Neural progenitor cell (in vitro differentiated cells): ENCODE measurements around the gene ZNF91.

ENCODE experiments used
- CTCF ChIP-seq: fragments of 200-600 bp; sonication (generic); IDR thresholded peaks from 2 replicates; pipeline ENCODE4 v1.5.1; 2017; ENCODE audit warnings: antibody characterized with exemption, mild to moderate bottlenecking
- EZH2 ChIP-seq: fragments of 200-600 bp; sonication (generic); IDR thresholded peaks from 2 replicates; pipeline ENCODE4 v1.6.1; 2017; ENCODE audit warnings: antibody characterized with exemption, mild to moderate bottlenecking, moderate library complexity
- EZH2phosphoT487 ChIP-seq: fragments of 200-600 bp; sonication (generic); IDR thresholded peaks from 2 replicates; pipeline ENCODE4 v1.6.1; 2017; ENCODE audit warnings: antibody characterized with exemption

GRCh38 chr19:23410155-23410554 is 14.9 kb upstream of the ZNF91 start:
- TF ChIP-seq CTCF (no peak), EZH2 (no peak), EZH2phosphoT487 (no peak)
